Measurements from ENCODE around the gene PGRMC1.
"Not testable (repeated sequence)": the region's sequence is repeated elsewhere in the genome, so short reads cannot be mapped to it uniquely, and the experiment has no call there.

The PGRMC1 gene

DNA sequence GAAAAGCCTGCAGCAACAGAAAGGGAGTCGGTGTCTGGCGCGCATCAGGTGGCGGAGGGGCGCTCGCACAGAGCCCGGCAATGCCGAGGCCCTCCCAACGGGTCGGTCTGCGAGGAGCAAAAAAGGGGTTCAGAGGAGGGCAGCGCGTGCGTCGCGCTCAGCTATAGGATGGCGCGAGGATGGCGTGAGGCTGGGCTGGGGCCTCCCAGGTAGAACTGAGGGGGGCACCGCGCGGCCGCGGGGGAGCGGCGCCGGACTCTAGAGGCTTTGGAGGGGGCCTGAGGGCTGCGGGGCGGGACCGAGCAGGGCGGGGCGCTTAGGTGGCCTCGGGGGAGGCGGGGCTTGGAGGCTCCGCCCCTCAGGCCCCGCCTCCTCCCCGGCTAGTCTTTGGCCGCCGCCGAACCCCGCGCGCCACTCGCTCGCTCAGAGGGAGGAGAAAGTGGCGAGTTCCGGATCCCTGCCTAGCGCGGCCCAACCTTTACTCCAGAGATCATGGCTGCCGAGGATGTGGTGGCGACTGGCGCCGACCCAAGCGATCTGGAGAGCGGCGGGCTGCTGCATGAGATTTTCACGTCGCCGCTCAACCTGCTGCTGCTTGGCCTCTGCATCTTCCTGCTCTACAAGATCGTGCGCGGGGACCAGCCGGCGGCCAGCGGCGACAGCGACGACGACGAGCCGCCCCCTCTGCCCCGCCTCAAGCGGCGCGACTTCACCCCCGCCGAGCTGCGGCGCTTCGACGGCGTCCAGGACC is at the start of gene PGRMC1:
TSS of gene PGRMC1 (plus strand) at position 414 of the 751 bp plus-strand sequence. CDS start at position 493, 79 bp downstream.
- DNase-seq = peak; percentile 83

DNA sequence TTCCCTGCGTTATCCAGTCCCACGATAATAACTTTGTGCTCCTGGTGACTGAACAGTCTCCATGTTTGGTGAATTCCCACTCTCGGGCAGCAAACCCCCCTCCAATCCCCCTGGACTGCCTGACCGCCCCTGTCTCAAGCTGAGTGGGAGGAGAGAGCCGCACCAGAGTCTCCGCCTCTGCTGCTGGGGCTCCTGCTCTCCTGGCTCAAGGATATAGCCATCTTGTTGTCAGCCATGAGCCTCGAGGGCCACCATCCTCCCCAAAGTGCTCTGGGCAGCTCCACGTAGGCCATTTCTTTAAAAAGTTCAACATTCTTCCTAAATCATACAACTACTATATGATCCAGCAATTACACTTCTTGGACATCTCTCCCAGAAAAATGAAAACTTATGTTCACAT is 49.3 kb upstream of the PGRMC1 start:
- DNase-seq = no peak

DNA sequence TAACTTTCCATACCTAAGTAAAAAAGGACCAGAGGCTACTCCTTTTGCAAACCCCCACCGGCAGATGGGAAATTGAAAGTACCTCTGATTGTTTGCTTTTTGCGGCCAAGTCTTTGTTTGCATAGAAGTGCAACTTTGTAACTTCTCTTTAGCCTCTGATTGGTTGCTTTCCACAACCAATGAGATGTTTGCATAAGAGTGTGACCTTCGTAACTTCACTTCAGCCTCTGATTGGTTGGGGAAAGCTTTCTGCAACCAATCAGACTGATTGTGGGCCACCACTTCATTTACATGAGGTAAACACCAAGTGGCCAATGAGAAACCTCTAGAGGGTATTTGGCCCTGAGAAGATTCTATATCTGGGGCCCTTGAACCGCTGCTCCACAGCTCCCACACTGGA is 48.8 kb upstream of the PGRMC1 start:
- DNase-seq = no peak

DNA sequence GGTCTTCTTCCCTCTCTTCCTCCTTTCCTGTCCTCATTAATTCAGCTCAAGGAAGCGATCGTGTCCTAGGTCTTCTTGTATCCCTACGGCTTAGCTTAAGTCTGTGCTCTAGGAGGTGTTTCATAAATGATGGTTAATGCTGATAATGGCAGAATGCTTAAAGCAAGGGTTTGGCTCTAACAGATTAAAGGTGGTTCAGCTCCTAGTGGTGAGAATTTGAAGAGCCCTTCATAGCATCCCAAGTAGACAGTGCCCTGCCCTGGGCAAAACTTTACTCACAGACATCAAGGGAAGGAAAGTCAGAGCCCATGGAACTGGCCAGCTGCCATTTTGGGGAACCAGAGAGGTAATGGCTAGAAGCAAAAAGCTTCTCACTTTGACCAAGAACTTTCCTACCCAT is 47.0 kb upstream of the PGRMC1 start:
- no peak for DNase-seq

DNA sequence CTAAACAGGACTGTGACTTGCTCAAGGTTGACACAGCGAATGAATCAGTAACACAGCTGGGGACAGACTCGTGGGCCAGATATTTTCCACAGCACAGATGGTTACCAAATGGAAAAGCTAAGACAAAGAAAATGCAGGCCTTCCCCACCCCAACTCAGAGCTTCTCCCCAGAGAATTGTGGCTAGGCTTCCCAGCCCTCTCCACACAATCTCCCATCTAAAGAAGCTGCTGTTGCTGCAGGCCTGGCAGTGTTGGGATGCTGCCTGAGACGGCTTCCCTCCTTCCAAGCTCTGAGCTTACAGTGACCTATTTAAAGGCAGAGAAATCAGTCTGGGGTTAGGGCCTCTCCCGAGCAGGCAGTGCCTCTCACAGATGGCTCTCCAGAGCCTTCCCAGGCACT is 46.5 kb upstream of the PGRMC1 start:
- DNase-seq = no peak

DNA sequence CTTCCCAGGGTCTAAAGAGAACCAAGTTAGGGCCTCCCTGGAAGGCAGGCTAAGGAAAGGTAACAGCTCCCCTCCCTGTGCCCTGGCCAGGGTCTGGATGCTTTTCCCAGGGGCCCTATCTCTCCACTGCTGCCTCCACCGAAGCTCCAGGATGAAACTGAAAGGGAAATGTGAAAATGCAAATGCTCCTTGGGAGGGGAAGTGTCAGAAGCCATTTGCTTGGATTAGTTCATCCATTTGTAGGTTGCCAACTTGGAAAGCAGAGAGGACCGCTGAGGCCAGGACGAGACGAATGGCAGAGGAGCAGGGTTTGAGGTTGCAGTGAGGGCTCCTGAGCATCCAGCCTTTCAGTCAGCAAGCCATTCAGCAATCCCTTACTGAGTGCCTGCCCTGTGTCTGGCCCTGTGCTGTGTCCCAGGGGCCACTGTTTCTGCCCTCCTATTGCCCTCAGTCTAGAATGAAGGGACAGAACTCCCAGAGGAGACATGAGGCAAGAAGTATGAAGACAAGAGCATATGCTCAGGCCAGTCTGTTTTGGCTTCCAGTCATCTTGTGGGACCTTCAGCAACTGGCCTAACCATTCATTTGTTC is 45.9 kb upstream of the PGRMC1 start:
- DNase-seq = no peak

DNA sequence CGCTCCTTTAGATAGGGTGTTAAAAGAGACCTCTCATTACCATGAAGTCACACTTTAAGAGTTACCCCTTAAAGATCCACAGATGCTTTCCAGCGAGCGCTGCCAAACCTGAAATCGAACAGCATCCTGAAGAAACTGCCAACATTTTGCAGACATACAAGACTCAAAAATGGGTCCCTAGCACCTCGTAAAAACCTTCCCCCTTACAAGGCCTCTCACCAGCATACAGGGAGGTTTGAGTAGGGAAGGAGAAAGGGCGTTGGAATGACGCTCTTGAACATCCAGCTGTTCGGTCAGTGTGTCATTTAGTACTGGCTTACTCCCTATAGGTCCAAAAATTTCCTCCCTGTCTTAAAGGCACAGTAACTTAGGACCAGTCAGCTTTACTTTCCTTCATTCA is 45.3 kb upstream of the PGRMC1 start:
- DNase-seq = no peak

DNA sequence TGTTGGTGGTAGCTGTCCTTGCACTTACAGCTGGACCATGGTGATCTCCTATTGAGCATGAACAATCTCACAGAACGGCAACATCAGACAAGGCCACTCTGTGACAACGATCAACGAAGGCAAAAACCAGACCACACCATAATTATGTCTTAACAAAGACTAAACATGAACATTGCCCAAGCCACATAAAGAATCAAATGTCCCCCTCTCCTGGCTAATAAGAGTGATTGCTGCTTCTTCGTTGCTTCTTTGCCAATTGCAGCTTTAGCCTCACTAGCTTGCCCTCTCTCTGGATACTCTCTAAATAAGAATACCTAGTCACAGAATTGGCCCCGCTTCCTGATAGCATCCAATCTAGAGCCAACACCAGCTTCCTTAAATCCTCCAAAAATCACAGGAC is 41.5 kb upstream of the PGRMC1 start:
- no peak for DNase-seq

DNA sequence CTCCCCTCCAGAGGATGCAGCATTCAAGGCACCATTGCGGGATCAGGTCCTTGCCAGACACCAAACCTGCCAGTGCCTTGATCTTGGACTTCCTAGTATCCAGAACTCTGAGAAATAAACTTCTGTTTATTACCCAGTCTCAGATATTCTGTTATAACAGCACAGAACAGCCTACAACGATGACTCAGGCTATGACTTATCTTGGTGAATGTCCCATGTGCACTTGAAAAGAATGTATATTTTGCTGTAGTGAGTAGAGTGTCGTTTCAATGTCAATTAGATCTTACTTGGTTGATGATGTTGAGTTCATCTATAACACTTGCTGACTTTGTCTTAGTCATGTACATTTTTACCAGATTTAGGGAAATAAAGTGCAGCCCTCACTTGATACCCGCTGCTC is 34.5 kb upstream of the PGRMC1 start:
- no peak for DNase-seq

DNA sequence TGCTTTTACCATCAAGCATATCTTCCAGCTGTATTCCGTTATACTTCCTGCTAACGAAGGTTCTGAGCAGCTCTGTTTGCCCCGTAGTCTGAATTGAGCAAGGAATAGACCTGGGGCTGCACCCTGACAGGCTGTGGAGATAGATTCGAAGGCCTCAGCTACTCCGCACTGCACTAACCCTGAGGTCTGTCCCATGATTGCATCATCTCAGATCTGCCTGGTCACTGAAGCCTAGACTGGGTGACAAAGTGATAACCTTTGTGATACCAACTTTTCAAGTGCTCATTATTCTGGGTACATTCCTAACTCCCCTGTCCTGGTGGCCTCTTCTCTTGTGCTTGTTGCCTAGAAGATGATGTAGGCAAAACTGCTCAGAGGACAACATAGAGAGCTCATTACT is 29.9 kb upstream of the PGRMC1 start:
- no peak for DNase-seq

DNA sequence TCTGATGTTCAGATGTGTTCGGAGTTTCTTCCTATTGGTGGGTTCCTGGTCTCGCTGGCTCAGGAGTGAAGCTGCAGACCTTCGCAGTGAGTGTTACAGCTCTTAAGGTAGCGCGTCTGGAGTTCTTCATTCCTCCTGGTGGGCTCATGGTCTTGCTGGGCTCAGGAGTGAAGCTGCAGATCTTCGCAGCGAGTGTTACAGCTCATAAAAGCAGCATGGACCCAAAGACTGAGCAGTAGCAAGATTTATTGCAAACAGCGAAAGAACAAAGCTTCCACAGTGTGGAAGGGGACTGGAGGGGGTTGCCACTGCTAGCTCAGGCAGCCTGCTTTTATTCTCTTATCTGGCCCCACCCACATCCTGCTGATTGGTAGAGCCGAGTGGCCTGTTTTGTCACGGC is 28.6 kb upstream of the PGRMC1 start:
- not testable (repeated sequence) for DNase-seq

DNA sequence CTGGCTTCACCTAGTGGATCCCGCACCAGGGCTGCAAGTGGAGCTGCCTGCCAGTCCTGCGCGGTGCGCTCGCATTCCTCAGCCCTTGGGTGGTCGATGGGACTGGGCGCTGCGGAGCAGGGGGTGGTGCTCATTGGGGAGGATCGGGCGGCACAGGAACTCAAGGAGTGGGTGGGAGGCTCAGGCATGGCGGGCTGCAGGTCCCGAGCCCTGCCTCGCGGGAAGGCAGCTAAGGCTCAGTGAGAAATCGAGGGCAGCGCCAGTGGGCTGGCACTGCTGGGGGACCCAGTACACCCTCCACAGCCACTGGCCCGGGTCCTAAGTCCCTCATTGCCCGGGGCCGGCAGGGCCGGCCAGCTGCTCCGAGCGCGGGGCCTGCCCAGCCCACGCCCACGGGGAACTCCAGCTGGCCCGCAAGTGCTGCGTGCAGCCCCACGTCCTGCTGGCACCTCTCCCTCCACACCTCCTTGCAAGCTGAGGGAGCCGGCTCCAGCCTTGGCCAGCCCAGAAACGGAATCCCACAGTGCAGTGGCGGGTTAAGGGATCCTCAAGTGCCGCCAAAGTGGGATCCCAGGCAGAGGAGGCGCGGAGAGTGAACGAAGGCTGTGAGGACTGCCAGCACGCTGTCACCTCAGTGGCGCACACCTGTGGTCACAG is 27.6 kb upstream of the PGRMC1 start:
- no peak for DNase-seq

DNA sequence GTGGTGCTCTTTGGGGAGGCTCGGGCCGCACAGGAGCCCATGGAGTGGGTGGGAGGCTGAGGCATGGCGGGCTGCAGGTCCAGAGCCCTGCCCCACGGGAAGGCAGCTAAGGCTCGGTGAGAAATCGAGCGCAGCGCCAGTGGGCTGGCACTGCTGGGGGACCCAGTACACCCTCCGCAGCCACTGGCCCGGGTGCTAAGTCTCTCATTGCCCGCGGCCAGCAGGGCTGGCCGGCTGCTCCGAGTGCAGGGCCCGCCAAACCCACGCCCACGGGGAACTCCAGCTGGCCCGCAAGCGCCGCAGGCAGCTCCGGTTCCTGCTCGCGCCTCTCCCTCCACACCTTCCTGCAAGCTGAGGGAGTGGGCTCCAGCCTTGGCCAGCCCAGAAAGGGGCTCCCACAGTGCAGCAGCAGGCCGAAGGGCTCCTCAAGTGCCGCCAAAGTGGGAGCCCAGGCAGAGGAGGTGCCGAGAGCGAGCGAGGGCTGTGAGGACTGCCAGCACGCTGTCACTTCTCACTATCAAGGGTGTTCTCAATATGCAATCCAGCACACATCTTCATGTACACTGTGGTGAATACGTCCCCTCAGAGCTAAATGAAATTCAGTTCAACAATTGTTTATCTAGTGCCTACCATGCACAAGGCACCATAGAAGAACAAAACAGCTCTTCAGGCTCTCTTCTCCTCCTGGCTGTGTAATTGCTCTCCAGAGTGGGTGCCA is 25.0 kb upstream of the PGRMC1 start:
- DNase-seq = not testable (repeated sequence)

DNA sequence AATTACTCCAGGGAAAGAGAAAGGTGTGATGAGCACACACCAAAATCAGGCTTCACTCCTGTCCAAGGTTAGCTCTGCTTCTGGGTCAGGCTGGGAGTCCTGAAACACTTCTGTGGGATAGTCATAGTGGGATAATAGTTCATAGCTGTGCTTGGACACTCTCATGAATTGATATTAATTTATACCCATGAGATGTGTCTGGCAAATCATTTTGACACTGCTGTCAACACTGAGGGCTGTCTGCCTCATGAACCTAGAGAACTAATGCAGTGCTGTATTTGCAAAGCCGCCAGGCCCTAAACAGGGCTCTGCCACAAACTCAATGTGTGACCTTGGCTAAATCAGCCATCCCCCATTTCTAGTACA is 24.5 kb upstream of the PGRMC1 start:
- DNase-seq = no peak

DNA sequence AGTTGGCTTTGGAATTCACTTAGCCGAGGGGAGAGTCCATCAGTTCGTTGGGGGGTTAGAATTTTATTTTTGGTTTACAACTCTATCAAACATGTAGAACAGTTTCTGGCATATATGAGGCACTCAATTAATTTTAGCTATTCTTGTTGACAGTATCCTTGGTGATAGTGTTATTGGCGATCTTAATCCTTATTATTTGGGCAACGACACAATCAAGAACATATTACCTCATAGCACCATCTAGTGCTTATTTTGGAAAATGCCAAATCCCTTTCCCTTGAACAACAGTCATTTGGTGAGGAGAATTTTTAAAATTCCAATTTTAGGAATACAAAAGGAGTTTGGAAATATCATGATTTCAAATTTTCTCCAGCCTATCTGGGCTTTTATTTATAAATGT is 17.9 kb upstream of the PGRMC1 start:
- no peak for DNase-seq

DNA sequence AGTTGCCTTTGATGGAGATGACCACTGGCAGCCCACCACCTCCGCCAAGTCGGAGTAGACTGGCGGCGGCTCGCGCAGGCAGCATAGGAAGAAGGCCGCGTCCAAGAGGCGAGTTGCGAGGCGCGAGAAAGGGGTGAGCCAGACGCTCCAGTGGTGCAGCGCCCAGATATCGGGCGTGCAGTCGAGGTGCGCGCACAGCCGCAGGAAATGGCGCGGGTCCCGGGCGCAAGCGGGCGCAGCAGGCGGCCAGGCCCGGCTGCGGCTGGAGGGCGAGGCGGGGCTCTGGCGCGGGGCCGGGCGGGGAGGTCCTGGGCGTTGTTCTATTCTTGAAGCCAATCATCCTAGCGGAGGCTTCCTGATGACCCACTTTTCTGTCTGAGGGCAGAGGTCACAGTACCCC is 13.2 kb upstream of the PGRMC1 start:
- no peak for DNase-seq

DNA sequence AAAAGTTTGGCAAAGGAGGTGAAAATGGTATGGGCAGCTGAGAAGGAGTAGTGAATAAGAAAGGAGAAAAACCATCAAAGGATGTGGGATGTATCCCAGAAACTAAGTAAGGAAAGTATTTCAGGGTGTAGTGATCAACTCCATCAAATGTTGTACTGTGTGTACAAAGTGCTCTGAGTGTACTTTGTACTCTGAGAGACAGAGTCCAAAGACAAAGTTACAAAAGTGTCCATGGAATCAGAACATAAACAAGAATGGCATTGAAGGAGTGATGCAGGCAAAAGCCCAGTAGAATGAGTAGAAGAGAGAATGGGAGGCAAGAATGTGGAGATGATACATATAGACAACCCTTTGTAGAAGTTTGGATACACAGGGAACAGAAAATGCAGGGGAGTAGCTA is 12.3 kb upstream of the PGRMC1 start:
- no peak for DNase-seq

DNA sequence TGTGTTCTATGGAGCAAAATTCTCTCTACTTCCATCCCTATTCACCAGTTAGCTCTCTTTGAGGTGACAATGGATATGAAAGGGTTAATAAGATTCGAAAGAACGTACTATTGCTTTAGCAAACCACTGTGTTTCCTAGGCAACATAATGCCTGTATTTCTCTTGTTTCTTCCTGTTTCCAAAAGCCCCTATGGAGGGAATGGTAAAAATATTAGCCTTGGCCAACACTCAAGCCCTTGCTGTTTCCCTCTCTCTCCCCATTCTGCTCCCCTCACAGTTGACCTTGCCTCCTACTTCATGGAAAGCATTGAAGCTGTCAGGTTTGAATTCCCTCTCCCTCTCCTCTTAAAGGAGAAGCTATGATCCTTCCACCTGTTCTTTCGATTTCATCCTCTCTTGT is 9.6 kb upstream of the PGRMC1 start:
- no peak for DNase-seq

DNA sequence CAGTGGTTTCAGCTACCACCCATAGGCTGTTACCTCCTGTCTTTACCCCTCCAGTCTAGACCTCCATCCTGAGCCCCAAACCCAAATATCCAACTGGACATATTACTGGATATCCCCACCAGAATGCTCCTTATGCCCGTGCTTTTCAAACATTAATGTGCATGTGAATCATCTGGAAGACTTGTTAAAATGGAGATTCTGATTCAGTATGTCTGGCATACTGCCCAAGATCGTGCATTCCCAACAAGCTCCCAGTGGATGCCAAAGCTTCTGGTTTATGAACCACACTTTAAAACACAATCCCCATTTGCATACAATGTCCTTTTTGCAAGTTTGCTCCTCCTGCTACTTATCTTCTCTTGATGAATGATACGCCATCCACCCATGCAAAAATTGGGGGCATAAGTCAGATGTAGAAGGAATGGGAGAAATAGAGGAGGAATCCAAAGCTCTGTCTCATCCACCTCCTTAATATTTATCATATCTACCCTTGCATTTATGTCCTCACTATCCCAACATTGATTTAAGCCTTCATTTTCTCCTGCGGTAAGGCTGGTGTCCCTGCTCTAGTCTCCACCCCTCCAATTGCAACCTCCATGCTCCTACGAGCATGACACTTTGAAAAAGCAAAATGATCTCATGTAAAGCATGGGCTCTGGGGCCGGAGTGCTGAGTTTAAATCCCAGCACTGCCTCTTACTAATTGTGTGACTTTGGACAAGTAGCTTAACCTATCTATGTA is 7.4 kb upstream of the PGRMC1 start:
- no peak for DNase-seq

DNA sequence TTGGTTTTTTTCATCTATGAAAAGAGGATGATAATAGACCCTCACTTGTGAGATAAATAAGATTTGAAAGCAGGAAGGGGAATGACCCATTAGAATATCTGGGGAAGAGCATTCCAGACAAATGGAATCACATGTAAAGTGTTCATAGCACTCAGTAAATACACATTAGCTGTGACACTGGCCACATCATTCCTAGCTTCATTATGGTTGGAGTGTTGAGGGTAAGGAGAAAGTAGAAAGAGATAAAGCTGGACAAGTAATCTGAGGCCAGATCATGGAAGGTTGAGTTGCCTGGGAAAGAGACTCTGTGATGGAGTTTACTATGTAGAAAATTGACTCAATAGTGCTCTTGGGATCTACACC is 6.9 kb upstream of the PGRMC1 start:
- no peak for DNase-seq

DNA sequence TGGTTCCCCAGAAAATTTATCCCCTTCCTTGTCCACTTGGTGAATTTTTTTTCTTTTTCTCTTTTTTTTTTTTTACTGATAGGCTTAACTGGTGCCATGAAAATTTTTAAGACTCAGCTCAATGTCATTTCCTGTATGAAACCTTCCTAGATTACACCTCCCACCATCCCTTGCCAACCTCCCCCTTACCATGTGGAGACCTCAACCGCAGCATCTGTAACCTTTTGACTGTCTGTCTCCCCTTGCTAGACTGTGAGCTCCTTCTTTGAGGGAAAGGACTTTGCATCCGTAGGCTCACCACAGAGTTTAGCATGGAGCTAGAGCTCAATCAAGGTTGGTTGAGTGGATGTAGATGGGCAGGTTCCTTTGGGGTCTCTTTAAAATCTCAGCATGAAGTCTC is 5.2 kb upstream of the PGRMC1 start:
- no peak for DNase-seq

DNA sequence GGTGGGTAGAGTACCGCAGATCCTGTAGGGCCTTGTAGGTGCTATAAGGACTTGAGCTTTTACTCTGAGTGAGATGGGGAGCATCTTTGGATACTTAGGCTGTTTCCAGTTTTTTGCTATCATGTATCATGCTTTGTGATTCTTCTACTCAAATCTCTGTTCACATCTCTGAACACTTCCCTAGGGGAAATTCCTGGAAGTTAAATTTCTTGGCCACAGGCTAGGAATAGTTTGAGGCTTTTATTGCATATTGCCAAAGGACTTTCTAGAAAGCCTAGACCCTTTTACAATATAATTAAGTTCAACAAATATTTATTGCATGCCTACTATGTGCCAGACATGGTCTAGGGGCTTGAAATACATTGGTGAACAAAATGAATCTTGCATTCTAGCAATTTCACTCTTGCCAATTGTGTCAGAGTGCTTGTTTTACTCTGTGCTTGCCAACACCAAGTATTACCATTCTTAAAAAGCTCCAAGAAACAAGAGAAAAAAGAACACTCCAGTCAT is 4.1 kb upstream of the PGRMC1 start:
- DNase-seq = no peak

DNA sequence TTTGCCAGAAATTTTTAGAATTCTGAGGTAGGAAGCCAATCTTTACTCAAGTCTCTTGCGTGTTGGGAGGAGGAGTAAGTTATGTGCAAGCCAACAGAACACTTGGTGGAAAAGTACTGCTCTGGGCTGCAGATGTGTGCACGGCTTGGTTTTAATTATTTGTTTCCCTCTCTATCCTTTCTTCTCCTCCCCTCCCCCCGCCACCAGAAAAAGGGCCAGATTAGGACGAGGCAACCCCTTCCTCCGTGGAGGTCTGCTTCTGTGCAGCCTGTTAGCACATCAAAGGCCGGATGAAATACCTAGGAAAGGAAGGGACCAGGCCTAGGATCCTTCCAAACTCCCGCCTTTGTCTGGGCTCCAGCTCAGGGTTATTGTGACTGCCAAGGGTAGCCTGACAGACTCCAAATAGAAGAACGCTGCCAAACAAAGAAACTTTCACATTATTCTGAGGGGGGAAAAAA is 1.0 kb upstream of the PGRMC1 start:
- DNase-seq = no peak
